ENCODE data around the gene CRYGC.

The CRYGC gene

DNA sequence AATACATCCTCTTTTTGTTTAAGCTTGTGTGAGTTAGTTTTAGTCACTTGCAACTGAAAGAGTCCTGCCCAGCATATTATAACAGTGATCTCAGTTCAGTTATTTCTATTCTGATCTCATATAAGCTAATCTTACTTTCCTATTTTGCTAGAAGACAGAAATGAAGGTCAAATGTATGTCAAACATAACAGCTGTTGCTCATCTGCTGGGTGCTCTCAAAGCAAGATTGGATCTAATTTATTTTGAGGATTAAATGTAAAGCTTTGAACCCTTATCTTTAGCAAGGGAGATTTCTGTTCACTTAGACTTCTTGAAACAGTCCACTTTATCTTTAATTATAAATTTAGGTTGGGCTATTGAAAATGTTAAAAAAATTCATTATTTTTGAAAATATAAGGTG is 36.5 kb downstream of the CRYGC start:
- DNase-seq (ENCODE audit: low spot score), result no peak

- DNase-seq (ENCODE audit: low spot score), result no peak
These were observed 37.4 kb downstream of the CRYGC start for GRCh38 chr2:208092093-208092832.

- no peak for DNase-seq (ENCODE audit: low spot score)
These were observed 39.2 kb downstream of the CRYGC start for GRCh38 chr2:208090420-208090819.

- no peak for DNase-seq (ENCODE audit: low spot score)
These were observed 43.6 kb downstream of the CRYGC start for GRCh38 chr2:208086029-208086428.

DNA sequence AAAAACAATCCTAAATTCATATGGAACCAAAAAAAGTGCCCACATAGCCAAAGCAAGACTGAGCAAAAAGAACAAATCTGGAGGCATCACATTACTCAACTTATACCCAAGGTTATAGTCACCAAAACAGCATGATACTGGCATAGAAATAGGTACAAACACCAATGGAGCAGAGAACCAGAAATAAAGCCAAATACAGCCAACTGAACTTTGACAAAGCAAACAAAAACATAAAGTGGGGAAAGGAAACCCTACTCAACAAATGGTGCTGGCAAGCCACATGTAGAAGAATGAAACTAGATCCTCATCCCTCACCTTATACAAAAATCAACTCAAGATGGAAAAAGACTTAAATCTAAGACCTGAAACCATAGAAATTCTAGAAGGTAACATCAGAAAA is 45.8 kb downstream of the CRYGC start:
- no peak for DNase-seq (ENCODE audit: low spot score)
